Ascending aorta (tissue), 2 donors: ENCODE measurements around the gene CARD18. TPM values are rescaled to one million over a fixed set of nuclear protein-coding genes. Genes with fewer than 3 reads are reported as not detected.
"Not testable (repeated sequence)": the region's sequence is repeated elsewhere in the genome, so short reads cannot be mapped to it uniquely, and the experiment has no call there.

Experiments used
- DNase-seq, 2 donors: peaks; one replicate each; pipeline ENCODE4 v3.0.0-alpha.2; 2019; ENCODE audit warnings: low spot score in 2 of 2
- H3K27ac ChIP-seq, 2 donors: fragments of 200-600 bp; sonication (generic); one replicate each; pipeline ENCODE4 v1.5.1; 2016 to 2017; ENCODE audit warnings: mild to moderate bottlenecking in 1 of 2
- H3K27me3 ChIP-seq: fragments of 200-600 bp; sonication (generic); one replicate; pipeline ENCODE4 v1.5.1; 2017
- H3K36me3 ChIP-seq, 2 donors: fragments of 200-600 bp; sonication (generic); one replicate each; pipeline ENCODE4 v1.5.1; 2016
- H3K4me1 ChIP-seq, 2 donors: fragments of 200-600 bp; sonication (generic); one replicate each; pipeline ENCODE4 v1.5.1; 2016 to 2017; ENCODE audit warnings: mild to moderate bottlenecking in 1 of 2
- H3K4me3 ChIP-seq, 2 donors: fragments of 200-600 bp; sonication (generic); one replicate each; pipeline ENCODE4 v1.5.1; 2016 to 2017; ENCODE audit warnings: mild to moderate bottlenecking in 1 of 2
- H3K9me3 ChIP-seq, 2 donors: fragments of 200-600 bp; sonication (generic); one replicate each; pipeline ENCODE4 v1.5.1; 2016
- CTCF ChIP-seq, 3 experiments: fragments of 200-600 bp in 2 of 3; fragments of 450-650 bp in 1 of 3; sonication (generic) in 2 of 3; IDR thresholded peaks; one replicate each; pipeline ENCODE4 v1.5.1; 2016 to 2019; ENCODE audit warnings: antibody characterized with exemption in 3 of 3, mild to moderate bottlenecking in 1 of 3, moderate library complexity in 1 of 3
- intact Hi-C: fragments of 100-400 bp; cut with DNase I; formaldehyde crosslinking; loops from one replicate; pipeline ENCODE4 v1.15.1; 2023
- total RNA-seq: library from RNA; depleted of rRNA; stranded (reverse); fragments of >200 nt; gene quantifications from one replicate; pipeline ENCODE4 v1.1.0, GENCODE V29; 2016

Gene CARD18
- total RNA-seq, 1 donor from 2014 or later = not detected

- H3K9me3 ChIP-seq = no peaks in the 10 kb centered on the region
- no peak overlapping the region for H3K4me3 ChIP-seq
- H3K27ac ChIP-seq = no peak overlapping the region
- H3K4me1 ChIP-seq = no peaks in the 10 kb centered on the region
- no peak for DNase-seq
- no peaks in the 10 kb centered on the region for H3K27me3 ChIP-seq
- no peak for TF ChIP-seq CTCF (IDR thresholded peaks at IDR 0.05)
- H3K36me3 ChIP-seq = no peaks in the 10 kb centered on the region
- intact Hi-C loops = no loop called here
Measured at GRCh38 chr11:105110688-105111030, 28.9 kb downstream of the CARD18 start.

DNA sequence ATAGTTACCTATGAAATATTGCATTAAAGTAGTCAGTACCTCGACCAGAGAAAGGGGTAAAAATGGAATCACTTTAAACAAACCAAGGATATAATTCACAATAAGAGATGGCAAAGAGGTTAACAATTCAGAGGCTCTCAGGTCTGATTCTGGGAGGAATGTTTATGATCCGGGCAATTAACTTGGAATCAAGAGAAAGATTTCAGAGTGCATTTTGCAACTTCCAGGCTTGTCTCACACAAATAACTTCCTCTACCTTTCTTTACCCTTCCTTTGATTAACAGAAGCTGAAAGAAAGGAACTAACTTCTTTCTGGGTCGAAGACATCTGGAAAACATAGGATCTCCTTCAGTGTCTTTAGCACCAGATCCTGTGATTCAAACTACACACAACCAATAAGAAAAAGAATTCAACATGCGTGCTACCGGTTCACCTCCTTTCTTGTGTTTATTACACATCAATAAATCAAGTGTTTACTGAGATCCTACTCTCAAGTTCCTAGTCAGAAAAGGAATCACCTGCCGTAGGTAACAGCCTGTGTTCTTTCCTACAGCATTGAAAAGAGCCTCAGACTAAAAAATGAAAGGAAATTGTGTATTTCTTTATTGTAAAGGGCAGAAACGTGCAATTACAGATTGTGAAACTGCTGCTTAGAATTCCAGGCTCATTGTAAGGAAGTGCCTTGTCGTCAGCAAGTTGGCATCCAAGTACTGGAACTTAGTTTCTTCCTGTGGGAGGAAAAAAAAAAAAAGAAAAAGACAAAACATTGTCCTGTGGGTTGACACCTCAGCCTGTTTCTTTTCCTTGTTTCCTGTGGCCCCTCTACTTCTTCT, 29.5 kb downstream of the CARD18 start:
- Histone ChIP-seq H3K27ac (no peak overlapping the region), H3K27me3 (no peaks in the 10 kb centered on the region), H3K9me3 (no peaks in the 10 kb centered on the region), H3K4me3 (no peak overlapping the region), H3K36me3 (no peaks in the 10 kb centered on the region), H3K4me1 (no peaks in the 10 kb centered on the region)
- intact Hi-C loops = no loop called here
- no peak for DNase-seq
- no peak for TF ChIP-seq CTCF (IDR thresholded peaks at IDR 0.05)

- Histone ChIP-seq H3K36me3 (no peaks in the 10 kb centered on the region), H3K27ac (no peak overlapping the region), H3K9me3 (no peaks in the 10 kb centered on the region), H3K4me1 (no peaks in the 10 kb centered on the region), H3K27me3 (no peaks in the 10 kb centered on the region), H3K4me3 (no peak overlapping the region)
- no peak for DNase-seq
- intact Hi-C loops = no loop called here
- TF ChIP-seq CTCF (IDR thresholded peaks at IDR 0.05) = no peak
Measured at GRCh38 chr11:105109321-105109720, 30.2 kb downstream of the CARD18 start.

DNA sequence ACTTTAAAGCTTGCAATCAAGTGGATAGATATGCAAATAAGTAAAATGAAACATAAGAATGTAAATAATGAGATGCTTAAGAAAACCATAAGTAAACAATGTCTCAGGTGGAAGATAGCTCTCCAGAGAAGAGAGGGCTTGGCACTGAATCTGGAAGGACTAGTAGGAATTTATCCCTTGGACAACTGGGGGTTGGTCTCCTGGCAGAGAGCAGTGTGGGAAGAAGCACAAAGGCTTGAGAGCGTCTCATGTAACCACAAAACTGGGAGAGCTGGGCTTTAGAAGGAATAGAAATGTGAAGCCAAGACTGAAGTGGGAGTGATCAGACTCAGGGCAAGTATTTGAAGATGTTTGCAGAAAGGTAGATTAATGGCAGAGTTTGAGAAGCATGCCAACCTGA, 31.3 kb downstream of the CARD18 start:
- DNase-seq = no peak
- H3K4me1 ChIP-seq = no peaks in the 10 kb centered on the region
- TF ChIP-seq CTCF (IDR thresholded peaks at IDR 0.05) = no peak
- H3K27ac ChIP-seq = no peak overlapping the region
- no peaks in the 10 kb centered on the region for H3K9me3 ChIP-seq
- no peaks in the 10 kb centered on the region for H3K36me3 ChIP-seq
- no peak overlapping the region for H3K4me3 ChIP-seq
- H3K27me3 ChIP-seq = no peaks in the 10 kb centered on the region
- intact Hi-C loops = no loop called here

GRCh38 chr11:105107226-105107825, 32.2 kb downstream of the CARD18 start:
- DNase-seq, H3K27ac ChIP-seq, H3K27me3 ChIP-seq, intact Hi-C loops, H3K9me3 ChIP-seq, H3K36me3 ChIP-seq, H3K4me3 ChIP-seq, H3K4me1 ChIP-seq: not testable (repeated sequence)

GRCh38 chr11:105106140-105106539, 33.4 kb downstream of the CARD18 start:
- Histone ChIP-seq H3K4me1 (no peaks in the 10 kb centered on the region), H3K27ac (no peak overlapping the region), H3K4me3 (no peak overlapping the region), H3K27me3 (no peaks in the 10 kb centered on the region), H3K36me3 (no peaks in the 10 kb centered on the region), H3K9me3 (no peaks in the 10 kb centered on the region)
- no peak for DNase-seq
- intact Hi-C loops = no loop called here
- TF ChIP-seq CTCF (IDR thresholded peaks at IDR 0.05) = no peak
